HG02642 (cell line): Measurements from ENCODE around the gene SPHK1.
A peak's percentile ranks its signal among the peaks of the same experiment; 100 is the strongest.
"Not testable (repeated sequence)": the region's sequence is repeated elsewhere in the genome, so short reads cannot be mapped to it uniquely, and the experiment has no call there.

ENCODE experiments used
- ATAC-seq: cut with Tn5 transposase; IDR thresholded peaks from one replicate; pipeline ENCODE4 v1.9.1; 2021; ENCODE audit warnings: mild to moderate bottlenecking; ENCODE audit not compliant: unreplicated experiment, poor library complexity

Gene SPHK1

GRCh38 chr17:76384222-76384986 is at the start of gene SPHK1:
TSS of gene SPHK1 (plus strand) at chr17:76384609. CDS start at chr17:76385645, 1,036 bp downstream.
- ATAC-seq = peak; percentile 66

- ATAC-seq = no peak
Measured at GRCh38 chr17:76335716-76336381, 48.6 kb upstream of the SPHK1 start.

DNA sequence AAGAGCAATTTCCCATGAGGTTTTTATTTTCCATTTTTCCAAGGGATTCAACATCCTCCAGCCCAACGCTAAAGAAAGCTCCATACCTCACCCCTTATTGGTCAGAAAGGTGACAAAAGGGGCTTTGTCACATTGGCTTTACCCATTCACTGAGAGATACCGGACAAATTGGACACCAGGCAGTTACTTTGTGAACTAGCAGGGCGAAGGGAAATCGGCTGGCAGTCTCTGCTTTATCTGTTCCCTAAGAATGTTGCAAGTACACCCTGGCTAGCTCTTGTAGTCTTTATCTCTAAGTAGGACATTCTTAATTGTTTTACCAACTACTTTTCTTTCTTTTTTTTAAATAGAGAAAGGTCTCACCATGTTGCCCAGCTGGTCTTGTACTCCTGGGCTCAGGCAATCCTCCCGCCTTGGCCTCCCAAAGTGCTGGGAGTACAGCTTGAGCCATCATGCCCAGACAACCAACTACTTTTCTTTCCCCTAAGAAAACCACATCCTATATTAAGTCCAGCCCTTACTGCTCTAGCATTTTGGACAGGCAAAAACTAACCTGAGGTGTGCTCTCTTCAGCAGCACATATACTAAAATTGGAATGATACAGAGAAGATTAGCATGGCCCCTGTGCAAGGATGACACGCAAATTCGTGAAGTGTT is 47.5 kb upstream of the SPHK1 start:
- ATAC-seq = no peak

- ATAC-seq = no peak
Measured at GRCh38 chr17:76337413-76337777, 47.0 kb upstream of the SPHK1 start.

GRCh38 chr17:76341301-76341700 is 43.1 kb upstream of the SPHK1 start:
- no peak for ATAC-seq

DNA sequence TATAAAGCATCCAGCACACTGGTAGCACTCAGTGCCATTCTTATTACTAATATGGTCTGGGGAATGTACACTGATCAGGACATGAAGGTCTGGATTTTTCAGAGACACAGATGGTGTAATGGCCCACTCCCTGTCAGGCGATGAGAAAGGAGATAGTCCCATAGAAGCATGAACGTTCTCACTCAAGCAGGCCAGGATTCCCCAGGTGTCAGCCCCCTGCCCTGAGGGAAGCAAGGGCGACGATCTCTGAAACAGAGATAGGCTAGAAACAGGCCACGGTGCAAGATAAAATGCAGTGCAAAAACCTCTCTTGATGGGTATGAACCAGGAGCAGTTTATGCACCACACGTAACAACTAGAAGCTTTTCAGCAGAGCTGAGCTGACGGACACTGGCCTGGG is 41.3 kb upstream of the SPHK1 start:
- no peak for ATAC-seq

DNA sequence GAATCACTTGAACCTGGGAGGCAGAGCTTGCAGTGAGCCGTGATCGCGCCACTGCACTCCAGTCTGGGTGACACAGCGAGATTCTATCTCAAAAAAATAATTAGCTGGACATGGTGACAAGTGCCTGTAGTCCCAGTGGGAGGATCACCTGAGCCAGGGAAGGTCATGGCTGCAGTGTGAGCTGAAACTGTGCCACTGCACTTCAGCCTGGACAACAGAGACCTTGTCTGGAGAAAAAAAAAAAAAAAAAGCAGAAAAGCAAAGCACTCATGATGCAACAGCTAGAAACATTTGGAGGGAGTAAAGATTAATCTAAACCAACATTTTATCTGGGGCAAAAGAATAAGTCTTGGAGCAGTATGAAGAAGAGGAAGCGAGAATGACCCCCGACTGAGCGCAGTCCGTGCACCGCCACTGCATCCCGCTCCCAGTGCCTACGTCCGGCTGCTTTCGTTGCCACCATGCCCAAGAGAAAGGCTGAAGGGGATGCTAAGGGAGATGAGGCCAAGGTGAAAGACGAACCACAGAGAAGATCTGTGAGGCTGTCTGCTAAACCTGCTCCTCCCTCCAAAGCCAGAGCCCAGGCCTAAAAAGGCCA is 38.9 kb upstream of the SPHK1 start:
- ATAC-seq = no peak

GRCh38 chr17:76346936-76347335 is 37.5 kb upstream of the SPHK1 start:
- not testable (repeated sequence) for ATAC-seq

- no peak for ATAC-seq
Measured at GRCh38 chr17:76350463-76350862, 33.9 kb upstream of the SPHK1 start.

GRCh38 chr17:76351526-76352071 is 32.8 kb upstream of the SPHK1 start:
- ATAC-seq = no peak

DNA sequence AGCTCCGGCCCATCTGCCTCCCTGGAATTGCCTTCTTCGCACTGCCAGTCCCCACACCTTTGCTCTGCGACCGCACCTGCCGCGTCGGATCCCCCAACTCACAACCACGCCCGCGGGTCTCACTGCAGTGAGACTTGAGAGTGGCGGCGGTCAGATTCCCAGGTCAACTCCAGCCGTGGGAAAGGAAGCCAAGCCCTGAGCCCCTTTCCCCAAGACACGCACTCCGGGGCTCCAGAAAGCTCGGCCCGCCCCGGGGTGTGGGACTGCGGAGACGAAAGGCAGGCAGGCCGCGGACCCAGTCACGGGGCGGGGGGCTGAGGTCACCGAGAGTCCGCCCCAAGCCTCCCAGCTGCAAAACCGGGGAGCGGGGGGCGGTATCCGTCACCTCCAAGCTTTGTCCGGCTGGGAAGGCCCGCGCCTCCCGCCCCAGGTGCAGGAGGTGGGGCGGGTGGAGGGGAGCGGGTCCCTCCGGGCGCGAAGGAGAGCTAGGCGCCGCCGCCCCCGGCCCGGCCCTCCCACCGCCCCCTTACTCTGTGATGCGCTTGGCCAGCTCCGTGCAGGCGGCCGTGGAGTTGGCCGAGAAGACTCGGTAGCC is 31.3 kb upstream of the SPHK1 start:
- ATAC-seq = peak; percentile 29

DNA sequence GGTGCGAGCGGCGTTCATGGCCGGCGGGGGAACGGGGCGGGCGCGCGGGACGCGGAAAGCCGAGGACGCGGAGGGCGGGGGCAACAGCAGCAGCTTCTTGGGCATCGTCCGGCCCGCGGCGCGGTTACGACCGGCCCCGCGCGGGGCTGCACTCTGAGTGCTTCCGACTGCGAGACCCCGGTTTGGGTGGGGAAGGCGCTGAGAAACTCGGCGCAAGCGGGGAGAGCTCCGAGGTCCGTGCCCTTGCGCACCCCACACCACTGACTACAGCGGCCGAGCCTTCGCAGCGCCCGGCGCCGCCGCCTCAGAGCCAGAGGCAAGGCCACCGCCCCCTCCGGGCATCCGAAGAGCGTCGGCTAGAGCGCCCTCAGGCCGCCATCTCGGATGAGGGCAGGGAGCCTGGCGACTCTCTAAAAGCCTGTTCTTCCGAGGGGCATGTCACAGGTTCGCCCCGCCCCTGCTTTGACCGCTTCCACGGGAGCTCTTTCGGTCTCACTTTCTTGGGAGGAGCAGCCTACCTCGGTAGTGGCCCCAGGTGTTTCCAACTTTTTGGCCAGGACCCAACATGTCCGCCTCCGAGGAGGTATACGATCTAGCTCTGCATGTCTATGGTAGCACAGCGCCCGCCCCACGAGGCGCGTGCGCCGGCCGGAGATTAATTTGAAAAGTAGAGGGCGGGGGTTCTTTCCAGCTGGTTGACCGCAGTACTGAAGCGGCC is 30.7 kb upstream of the SPHK1 start, which contains the start of gene PRPSAP1:
Gene PRPSAP1 (minus strand): TSS at position 318 of the 718 bp plus-strand sequence. CDS start 213 bp downstream, at position 105.
- ATAC-seq = peak; percentile 92

DNA sequence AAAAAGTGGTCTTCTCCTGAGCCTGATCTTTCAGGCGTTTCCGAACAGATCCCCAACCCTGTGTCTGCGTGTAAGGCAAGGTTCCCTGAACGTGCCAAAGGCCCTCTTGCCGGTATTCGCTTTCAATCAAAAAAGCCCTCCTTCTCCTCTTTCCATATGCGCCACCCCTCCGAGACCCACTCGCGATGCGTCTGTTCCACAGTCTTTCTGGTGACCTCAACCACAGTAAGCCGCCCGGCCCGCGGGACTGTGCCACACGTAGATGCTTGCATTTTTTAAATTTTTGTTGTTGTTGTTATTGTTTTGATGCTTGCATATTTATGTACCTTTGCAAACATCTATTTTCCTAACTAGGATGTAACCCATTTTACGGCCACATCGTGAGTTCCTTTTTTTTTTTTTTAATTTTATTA is 30.1 kb upstream of the SPHK1 start:
- ATAC-seq = no peak

GRCh38 chr17:76354747-76355310 is 29.6 kb upstream of the SPHK1 start:
- ATAC-seq = no peak

DNA sequence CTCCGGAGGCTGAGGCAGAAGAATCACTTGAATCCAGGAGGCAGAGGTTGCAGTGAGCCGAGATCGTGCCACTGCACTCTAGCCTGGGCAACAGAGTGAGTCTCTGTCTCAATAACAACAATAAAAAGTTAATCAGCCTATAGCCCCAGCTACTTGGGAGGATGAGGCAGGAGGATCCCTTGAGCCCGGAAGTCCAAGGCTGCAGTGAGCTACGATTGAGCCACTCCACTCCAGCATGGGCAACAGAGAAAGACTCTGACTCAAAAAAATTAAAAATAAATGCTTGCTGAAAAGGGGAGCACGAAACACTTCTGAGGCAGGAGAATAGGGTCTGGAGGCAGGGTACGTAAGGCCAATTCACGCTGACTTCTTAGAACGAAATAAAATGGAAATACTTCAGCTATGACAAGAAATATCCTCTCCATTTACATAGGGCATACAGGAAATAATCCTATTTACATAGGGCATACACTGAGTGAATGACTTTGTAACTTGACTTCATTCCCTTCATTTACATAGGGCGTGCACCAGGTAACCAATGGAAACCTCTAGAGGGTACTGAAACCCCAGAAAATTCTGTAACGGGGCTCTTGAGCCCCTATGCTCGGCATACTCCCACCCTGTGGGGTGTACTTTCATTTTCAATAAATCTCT is 27.5 kb upstream of the SPHK1 start:
- ATAC-seq = no peak

GRCh38 chr17:76357597-76358158 is 26.7 kb upstream of the SPHK1 start:
- ATAC-seq = no peak

- no peak for ATAC-seq
Measured at GRCh38 chr17:76359375-76359774, 25.0 kb upstream of the SPHK1 start.

- not testable (repeated sequence) for ATAC-seq
Measured at GRCh38 chr17:76359776-76360175, 24.6 kb upstream of the SPHK1 start.
